ENCODE measurements around the gene RBM25.
"Not testable (repeated sequence)": the region's sequence is repeated elsewhere in the genome, so short reads cannot be mapped to it uniquely, and the experiment has no call there.

GRCh38 chr14:73015552-73015951, 42.8 kb upstream of the RBM25 start:
- TF ChIP-seq CTCF, POLR2A (IDR thresholded peaks at IDR 0.05): not testable (repeated sequence)
